Colonic mucosa (tissue), 4 donors: ENCODE results near the gene SPESP1. TPM values are rescaled to one million over a fixed set of nuclear protein-coding genes. Genes with fewer than 3 reads are reported as not detected.
"Not testable (repeated sequence)": the region's sequence is repeated elsewhere in the genome, so short reads cannot be mapped to it uniquely, and the experiment has no call there.

ENCODE experiments used
- DNase-seq: peaks from one replicate; pipeline ENCODE4 v3.0.0-alpha.2; 2020
- H3K27ac ChIP-seq: fragments of 200-600 bp; one replicate; pipeline ENCODE4 v1.8.0; 2021
- H3K27me3 ChIP-seq: fragments of 200-600 bp; one replicate; pipeline ENCODE4 v1.8.0; 2021
- H3K36me3 ChIP-seq: fragments of 200-600 bp; one replicate; pipeline ENCODE4 v1.8.0; 2021
- H3K4me1 ChIP-seq: fragments of 200-600 bp; one replicate; pipeline ENCODE4 v1.8.0; 2021; ENCODE audit warnings: mild to moderate bottlenecking
- H3K4me3 ChIP-seq: fragments of 200-600 bp; one replicate; pipeline ENCODE4 v1.8.0; 2021
- H3K9ac ChIP-seq, 2 donors: one replicate each; pipeline ENCODE4 v1.7.0; 2013; ENCODE audit warnings: control low read depth in 2 of 2, low read depth in 2 of 2, low read length in 2 of 2
- H3K9me3 ChIP-seq: fragments of 200-600 bp; one replicate; pipeline ENCODE4 v1.8.0; 2021
- intact Hi-C: fragments of 100-400 bp; cut with DNase I; formaldehyde crosslinking; loops from one replicate; pipeline ENCODE4 v1.14.1; 2022
- total RNA-seq, 2 donors: library from RNA; stranded (reverse); fragmentation: NEBNext Ultra II Directional in 1 of 2; extraction: Animal tissue kit (Norgen Biotek cat#: 25700) in 1 of 2; gene quantifications; one replicate each; pipeline ENCODE4 v1.2.1, GENCODE V29; 2021
- TF ChIP-seq, protein P1 (sequence below): fragments of 200-600 bp; IDR thresholded peaks from one replicate; pipeline ENCODE4 v1.8.0; 2022; ENCODE audit warnings: antibody characterized with exemption, mild to moderate bottlenecking
- donor health status: healthy.
- donor health status: DM: no; HTN: no; CAD: no.
- donor health status: DM: no; HTN: no; CAD: no.

The SPESP1 gene
- total RNA-seq, 2 donors from 2014 or later, result 4.2 to 5.9 TPM

DNA sequence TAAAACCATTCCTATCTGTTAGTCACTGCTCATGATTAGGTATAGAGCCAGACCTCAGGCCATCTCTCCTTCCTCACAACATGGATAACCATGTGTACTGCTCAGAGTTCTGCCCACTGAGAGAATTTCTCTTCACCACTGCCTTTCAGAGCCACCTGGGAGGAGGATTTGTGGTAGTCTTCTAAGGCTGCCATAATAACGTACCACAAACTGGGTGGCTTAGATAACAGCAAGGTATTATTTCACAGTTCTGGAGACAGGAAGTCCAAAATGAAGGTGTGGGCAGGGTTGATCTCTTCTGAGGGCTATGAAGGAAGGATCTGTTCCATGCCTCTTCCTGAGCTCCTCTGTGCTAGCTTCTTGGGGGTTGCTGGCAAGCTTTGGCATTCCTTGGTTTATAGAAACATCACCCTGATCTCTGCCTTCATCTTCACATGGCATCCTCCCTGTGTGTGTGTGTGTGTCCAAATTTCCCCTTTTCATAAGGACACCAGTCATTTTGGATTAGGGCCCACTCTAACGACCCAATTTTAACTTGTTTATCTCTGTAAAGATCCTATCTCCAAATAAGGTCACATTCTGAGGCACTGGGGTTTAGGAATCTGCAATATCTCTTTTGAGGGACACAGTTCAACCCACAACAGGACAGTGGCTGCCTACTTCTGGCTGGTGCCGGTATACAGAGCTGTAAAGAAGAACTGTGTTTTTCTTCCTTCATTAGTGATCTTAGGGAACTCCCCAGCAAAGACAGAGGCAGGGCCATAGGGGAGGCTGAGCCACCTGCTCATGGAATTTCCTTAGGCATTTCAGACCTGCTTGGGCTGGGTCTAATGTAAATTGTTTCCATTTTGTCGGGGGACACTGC, 42.1 kb downstream of the SPESP1 start:
- no peaks in the 10 kb centered on the region for H3K9me3 ChIP-seq
- H3K4me1 ChIP-seq, result no peaks in the 10 kb centered on the region
- DNase-seq, result no peak
- H3K4me3 ChIP-seq, result no peak overlapping the region
- H3K36me3 ChIP-seq, result no peaks in the 10 kb centered on the region
- no peaks in the 10 kb centered on the region for H3K27me3 ChIP-seq
- intact Hi-C loops, result no loop called here
- no peak overlapping the region for H3K27ac ChIP-seq
- H3K9ac ChIP-seq, result no peak overlapping the region
- TF ChIP-seq, protein P1, sequence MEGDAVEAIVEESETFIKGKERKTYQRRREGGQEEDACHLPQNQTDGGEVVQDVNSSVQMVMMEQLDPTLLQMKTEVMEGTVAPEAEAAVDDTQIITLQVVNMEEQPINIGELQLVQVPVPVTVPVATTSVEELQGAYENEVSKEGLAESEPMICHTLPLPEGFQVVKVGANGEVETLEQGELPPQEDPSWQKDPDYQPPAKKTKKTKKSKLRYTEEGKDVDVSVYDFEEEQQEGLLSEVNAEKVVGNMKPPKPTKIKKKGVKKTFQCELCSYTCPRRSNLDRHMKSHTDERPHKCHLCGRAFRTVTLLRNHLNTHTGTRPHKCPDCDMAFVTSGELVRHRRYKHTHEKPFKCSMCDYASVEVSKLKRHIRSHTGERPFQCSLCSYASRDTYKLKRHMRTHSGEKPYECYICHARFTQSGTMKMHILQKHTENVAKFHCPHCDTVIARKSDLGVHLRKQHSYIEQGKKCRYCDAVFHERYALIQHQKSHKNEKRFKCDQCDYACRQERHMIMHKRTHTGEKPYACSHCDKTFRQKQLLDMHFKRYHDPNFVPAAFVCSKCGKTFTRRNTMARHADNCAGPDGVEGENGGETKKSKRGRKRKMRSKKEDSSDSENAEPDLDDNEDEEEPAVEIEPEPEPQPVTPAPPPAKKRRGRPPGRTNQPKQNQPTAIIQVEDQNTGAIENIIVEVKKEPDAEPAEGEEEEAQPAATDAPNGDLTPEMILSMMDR, result no peak

DNA sequence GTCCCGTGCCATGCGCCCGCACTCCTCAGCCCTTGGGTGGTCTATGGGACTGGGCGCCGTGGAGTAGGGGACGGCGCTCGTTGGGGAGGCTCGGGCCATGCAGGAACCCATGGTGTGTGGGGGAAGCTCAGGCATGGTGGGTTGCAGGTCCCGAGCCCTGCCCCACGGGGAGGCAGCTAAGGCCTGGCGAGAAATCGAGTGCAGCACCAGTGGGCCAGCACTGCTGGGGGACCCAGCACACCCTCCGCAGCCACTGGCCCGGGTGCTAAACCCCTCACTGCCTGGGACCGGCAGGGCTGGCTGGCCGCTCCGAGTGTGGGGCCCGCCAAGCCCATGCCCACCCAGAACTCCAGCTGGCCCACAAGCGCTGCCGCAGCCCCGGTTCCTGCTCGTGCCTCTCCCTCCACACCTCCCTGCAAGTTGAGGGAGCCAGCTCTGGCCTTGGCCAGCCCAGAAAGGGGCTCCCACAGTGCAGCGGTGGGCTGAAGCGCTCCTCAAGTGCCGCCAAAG, 45.4 kb downstream of the SPESP1 start:
- H3K4me3 ChIP-seq, H3K27ac ChIP-seq, H3K36me3 ChIP-seq, H3K4me1 ChIP-seq, H3K27me3 ChIP-seq, intact Hi-C loops, H3K9me3 ChIP-seq, DNase-seq, H3K9ac ChIP-seq: not testable (repeated sequence)

DNA sequence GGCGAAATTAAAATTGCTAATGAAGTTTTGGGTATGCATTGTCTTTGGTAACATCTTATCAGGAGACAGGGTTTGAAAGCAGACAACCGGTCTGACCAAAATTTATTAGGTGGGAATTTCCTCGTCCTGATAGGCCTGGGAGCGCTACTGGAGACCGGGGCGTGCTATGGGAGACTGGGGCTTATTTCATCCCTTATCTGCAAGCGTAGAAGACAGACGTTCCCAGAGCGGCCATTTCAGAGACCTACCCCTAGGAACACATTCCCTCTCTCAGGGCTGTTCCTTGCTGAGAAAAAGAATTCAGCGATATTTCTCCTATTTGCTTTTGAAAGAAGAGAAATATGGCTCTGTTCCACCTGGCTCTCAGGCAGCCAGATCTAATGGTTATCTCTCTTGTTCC, 47.1 kb downstream of the SPESP1 start:
- H3K4me3 ChIP-seq, H3K27me3 ChIP-seq, H3K9ac ChIP-seq, H3K27ac ChIP-seq, intact Hi-C loops, H3K9me3 ChIP-seq, H3K36me3 ChIP-seq, DNase-seq, H3K4me1 ChIP-seq: not testable (repeated sequence)

DNA sequence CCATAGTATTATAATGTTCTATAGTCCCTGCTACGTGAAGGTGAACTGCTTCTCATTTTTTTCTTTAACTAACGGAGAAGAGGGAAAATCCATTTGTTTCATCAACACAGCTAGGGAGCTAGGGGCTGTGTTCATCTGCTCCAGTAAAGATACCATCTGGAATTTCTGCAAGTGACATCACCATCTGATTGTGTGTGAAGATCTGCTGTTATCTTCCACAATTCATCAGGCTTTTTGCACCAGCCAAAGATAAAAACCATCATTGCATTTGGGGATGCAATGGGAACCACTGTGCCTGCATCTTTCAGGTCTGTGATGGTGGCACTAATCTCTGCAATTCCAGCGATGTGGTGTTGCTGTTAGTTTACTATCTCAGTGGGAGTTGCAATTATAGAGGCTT, 48.7 kb downstream of the SPESP1 start:
- H3K36me3 ChIP-seq, result no peaks in the 10 kb centered on the region
- intact Hi-C loops, result no loop called here
- H3K4me3 ChIP-seq, result no peak overlapping the region

DNA sequence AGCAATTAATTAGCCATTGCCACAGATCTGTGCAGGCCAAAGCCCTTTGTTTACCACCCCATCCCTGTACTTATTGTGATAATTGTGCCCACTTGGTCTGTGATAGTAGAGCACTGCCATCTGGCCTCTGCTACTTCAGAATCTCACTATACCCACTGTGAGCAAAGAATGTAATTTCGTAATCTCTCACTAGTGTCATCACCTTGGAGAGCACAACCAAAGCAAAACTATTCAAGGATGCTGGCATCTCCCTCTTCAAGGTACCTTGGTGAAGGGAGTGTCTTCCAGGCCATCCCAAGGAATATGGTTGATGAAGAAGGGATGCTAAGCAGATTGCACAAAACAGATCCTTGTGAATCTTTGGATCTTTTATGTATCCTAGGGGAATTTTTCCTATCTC, 49.5 kb downstream of the SPESP1 start:
- Histone ChIP-seq H3K36me3 (no peaks in the 10 kb centered on the region), H3K4me3 (no peak overlapping the region), H3K9ac (no peak overlapping the region), H3K4me1 (no peaks in the 10 kb centered on the region), H3K27me3 (no peaks in the 10 kb centered on the region), H3K9me3 (no peaks in the 10 kb centered on the region), H3K27ac (no peak overlapping the region)
- TF ChIP-seq, protein P1, result no peak
- DNase-seq, result no peak
- intact Hi-C loops, result no loop called here

More for the DNA sequence above, 48.7 kb downstream of the SPESP1 start:
- no peak overlapping the region for H3K9ac ChIP-seq
- TF ChIP-seq, protein P1, result no peak
- H3K4me1 ChIP-seq, result no peaks in the 10 kb centered on the region
- H3K27ac ChIP-seq, result no peak overlapping the region
- H3K27me3 ChIP-seq, result no peaks in the 10 kb centered on the region
- DNase-seq, result no peak
- H3K9me3 ChIP-seq, result no peaks in the 10 kb centered on the region

DNA sequence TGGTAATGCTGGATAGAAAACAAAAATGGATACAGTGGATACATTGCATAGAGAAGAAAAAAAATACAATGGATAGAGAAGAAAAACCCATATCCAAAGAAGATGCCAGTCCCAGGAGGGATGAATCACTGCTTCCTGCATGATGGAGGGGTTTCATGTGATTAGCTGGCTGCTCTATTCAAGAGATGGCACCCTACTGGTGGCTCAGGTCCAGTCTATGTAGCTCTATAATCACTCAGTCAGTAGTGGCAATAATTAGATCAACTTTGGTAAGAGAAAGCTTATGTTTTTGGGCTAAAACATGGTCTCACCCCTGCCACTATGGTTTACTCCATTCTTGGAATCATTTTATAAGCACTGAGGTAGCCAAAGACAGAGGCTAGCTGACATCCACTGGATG, 50.5 kb downstream of the SPESP1 start:
- TF ChIP-seq, protein P1, result no peak

More for the DNA sequence above, 50.5 kb downstream of the SPESP1 start:
- intact Hi-C loops, result no loop called here
- no peaks in the 10 kb centered on the region for H3K4me1 ChIP-seq
- no peak overlapping the region for H3K4me3 ChIP-seq
- H3K9me3 ChIP-seq, result no peaks in the 10 kb centered on the region
- no peak overlapping the region for H3K27ac ChIP-seq
- DNase-seq, result no peak
- no peaks in the 10 kb centered on the region for H3K27me3 ChIP-seq
- H3K36me3 ChIP-seq, result no peaks in the 10 kb centered on the region
- H3K9ac ChIP-seq, result no peak overlapping the region
